Measurements from ENCODE around the gene ACOT13. TPM values are rescaled to one million over a fixed set of nuclear protein-coding genes. Genes with fewer than 3 reads are reported as not detected.
"Not testable (repeated sequence)": the region's sequence is repeated elsewhere in the genome, so short reads cannot be mapped to it uniquely, and the experiment has no call there.

ACOT13 gene
- total RNA-seq, 1 donor from 2014 or later, result 25.3 TPM

DNA sequence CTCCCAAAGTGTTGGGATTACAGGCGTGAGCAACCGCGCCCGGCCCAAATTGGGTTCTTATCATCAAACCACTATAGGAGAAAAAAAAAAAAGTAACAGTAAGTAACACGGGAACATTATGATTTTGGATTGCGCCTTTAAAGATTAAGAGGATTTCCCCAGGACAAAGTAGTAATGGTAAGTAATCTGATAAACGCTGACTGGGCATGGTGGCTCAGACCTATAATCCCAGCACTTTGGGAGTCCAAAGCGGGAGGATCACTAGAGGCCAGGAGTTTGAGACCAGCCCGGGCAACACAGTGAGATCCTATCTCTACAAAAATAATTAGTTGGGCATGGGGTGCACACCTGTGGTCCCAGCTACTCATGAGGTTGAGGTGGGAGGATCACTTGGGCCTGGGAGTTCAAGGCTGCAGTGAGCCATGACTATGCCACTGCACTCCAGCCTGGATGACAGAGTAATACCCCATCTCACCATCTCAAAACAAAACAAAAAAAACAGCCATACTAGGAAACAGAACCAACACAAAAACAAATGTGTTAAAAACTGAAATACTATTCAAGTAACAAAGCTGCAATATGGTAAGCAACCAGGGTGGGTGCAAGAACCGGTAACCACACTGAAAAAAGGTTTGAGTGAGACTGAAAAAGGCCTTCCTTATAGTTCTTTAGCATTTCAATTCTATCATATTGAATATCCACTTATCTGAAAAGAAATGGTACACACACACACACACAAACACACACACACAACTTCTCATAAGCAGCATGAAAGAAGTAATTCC lies 43.8 kb downstream of the ACOT13 start:
- no peaks in the 10 kb centered on the region for H3K27me3 Mint-ChIP-seq
- H3K4me3 Mint-ChIP-seq, result peak overlapping the region; percentile 7
- no peaks in the 10 kb centered on the region for H3K9me3 Mint-ChIP-seq
- H3K27ac Mint-ChIP-seq, result peak overlapping the region; percentile 75
- H3K36me3 Mint-ChIP-seq (ENCODE audit: low read depth), result peaks cover 83% of the 10 kb centered on the region
- intact Hi-C loops (cut with micrococcal nuclease), result no loop called here
- DNase-seq, result no peak
- H3K4me1 Mint-ChIP-seq, result peaks cover 48% of the 10 kb centered on the region

DNA sequence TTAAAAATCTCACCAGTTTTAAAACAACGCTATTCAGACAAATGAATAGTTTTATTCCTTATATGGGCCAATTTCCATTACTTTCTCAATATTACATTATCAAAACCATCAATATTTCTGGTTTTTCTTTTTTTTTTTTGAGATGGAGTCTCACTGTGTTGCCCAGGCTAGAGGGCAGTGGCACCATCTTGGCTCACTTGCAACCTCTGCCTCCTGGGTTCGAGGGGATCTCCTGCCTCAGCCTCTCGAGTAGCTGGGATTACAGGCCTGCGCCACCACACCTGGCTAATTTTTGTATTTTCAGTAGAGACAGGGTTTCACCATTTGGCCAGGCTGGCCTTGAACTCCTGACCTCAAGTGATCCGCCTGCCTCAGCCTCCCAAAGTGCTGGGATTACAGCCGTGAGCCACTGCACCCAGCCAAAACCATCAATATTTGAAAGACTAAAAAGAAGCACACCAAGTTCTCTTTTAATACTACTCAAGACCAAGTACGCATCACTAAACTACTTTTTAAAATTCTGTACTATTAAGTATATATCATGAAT lies 49.8 kb downstream of the ACOT13 start:
- DNase-seq; intact Hi-C loops (cut with micrococcal nuclease); H3K27ac Mint-ChIP-seq; H3K9me3 Mint-ChIP-seq; H3K27me3 Mint-ChIP-seq: not testable (repeated sequence)
- H3K4me3 Mint-ChIP-seq, result peak overlapping the region; percentile 99
- peaks cover 72% of the 10 kb centered on the region for H3K36me3 Mint-ChIP-seq (ENCODE audit: low read depth)
- H3K4me1 Mint-ChIP-seq, result peaks cover 61% of the 10 kb centered on the region

DNA sequence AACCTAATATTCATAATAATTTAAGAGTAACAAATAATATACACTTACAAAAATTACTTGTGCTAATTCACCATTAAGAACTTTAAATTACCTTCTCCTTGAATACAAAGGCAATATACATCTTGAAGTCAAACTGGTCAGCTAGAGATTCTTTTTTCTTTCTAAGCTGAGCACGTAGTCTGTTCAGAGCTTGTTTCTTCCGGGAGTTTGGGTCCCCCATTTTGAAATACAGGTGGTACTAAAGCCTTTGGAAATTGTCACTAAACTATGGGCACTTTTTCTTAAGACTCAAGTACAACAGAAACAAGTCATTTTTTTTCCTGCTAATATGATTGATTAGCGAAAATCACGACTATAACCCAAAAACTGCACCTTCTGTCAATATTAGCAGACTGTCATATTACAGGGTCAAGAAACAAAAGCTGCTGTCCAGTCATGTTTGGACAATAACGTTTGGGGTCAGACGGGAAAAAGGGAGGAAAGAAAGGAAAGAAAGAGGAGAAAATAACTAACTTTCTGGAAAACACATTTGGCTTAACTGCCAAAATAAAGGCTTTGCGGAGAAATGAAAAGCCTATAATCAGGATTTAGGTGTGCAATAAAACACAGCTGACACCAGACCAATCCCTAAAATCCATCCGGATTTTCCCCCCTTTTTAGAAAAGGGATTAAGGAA lies 51.7 kb downstream of the ACOT13 start:
- Mint-ChIP-seq H3K4me1 (peaks cover 52% of the 10 kb centered on the region), H3K9me3 (no peaks in the 10 kb centered on the region), H3K27me3 (no peaks in the 10 kb centered on the region), H3K4me3 (peak overlapping the region; percentile 99), H3K27ac (peak overlapping the region; percentile 100), H3K36me3 (ENCODE audit: low read depth) (peaks cover 56% of the 10 kb centered on the region)
- no peak for DNase-seq
- intact Hi-C loops (cut with micrococcal nuclease), result loop anchor here (1.0 kb wide), 1 partner anchor 420 kb away; no protein-coding TSS in a partner anchor

DNA sequence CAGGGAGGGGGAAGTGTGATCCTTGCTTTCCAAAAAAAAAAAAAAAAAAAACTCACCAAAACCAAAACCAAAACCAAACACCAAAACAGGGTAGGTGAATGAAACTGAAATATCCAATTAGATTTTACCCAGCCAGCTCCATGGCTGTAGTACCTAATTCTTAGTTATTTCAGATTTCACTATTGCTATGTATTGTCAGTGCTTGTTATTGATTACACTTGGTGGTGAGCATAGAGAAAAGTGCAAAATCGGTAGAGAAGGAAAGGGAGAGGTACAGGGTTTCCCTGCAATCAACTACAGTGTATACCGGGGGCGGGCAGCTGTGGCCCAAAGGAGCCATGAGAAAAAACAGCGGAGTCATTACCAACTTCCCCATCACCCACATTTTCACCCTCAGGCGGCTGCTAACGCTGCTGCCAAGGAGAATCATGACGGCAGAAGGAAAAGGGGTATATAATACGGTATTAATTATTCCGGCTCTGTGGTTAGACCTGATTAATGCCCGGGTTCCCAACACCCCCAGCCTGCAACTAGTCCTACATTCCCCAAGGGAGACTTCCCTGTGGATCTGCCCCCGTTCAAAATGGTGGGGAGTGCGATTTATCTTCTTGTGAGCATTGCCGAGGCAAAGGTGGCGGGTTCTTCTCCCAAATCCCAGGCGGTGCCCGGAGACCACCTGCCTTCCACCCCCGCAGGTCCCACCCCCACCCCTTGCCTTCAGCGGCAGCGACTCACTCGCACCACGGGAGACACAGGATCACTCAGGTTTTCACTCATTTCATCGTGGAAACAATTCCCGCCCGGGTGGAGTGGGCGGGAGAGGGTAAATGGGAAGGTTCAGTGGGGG lies 52.5 kb downstream of the ACOT13 start, which contains the start of gene C6orf62:
Gene C6orf62 (minus strand): TSS at position 30 of the 847 bp plus-strand sequence. CDS start 486 bp downstream, outside the sequence.
- intact Hi-C loops (cut with micrococcal nuclease), result loop anchor here (1.0 kb wide), 1 partner anchor 419 kb away; no protein-coding TSS in a partner anchor
- Mint-ChIP-seq H3K4me3 (peak within 1 kb of the TSS; percentile 99), H3K9me3 (no peaks in the 10 kb centered on the region), H3K36me3 (ENCODE audit: low read depth) (peaks cover 50% of the 10 kb centered on the region), H3K27ac (peak within 1 kb of the TSS; percentile 100), H3K27me3 (no peaks in the 10 kb centered on the region), H3K4me1 (peaks cover 46% of the 10 kb centered on the region)
- DNase-seq, result peak; percentile 86

DNA sequence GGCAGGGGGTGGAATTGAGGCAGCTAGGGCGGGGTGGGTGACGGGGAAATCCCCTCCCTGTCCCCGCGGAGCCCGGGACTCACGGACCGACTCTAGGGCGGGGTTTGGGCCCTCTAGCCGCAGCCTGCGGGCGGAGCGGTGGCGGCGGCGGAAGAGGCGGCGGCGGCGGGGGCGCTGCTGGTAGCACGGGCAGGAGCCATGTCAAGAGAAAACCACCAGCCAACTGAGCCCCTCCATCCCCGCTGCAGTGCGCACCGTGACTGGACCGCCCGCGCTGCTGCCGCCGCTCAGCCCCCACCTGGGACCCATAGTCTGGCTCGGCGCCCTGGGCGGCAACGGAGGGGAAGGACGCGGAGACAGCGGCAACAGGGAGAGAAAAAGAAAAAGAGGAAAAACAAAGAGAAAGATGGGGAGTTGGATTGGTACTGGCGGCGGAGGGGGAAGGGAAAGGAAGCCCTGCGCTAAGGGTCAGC lies 53.3 kb downstream of the ACOT13 start:
- peak overlapping the region; percentile 99 for H3K4me3 Mint-ChIP-seq
- H3K4me1 Mint-ChIP-seq, result peaks cover 38% of the 10 kb centered on the region
- intact Hi-C loops (cut with micrococcal nuclease), result loop anchor here (2.0 to 10.0 kb wide), 3 partner anchors 47 to 297 kb away; partner anchors contain the start of gene RIPOR2
- H3K9me3 Mint-ChIP-seq, result no peaks in the 10 kb centered on the region
- H3K27me3 Mint-ChIP-seq, result no peaks in the 10 kb centered on the region
- peak; percentile 95 for DNase-seq
- peaks cover 42% of the 10 kb centered on the region for H3K36me3 Mint-ChIP-seq (ENCODE audit: low read depth)
- peak overlapping the region; percentile 100 for H3K27ac Mint-ChIP-seq

DNA sequence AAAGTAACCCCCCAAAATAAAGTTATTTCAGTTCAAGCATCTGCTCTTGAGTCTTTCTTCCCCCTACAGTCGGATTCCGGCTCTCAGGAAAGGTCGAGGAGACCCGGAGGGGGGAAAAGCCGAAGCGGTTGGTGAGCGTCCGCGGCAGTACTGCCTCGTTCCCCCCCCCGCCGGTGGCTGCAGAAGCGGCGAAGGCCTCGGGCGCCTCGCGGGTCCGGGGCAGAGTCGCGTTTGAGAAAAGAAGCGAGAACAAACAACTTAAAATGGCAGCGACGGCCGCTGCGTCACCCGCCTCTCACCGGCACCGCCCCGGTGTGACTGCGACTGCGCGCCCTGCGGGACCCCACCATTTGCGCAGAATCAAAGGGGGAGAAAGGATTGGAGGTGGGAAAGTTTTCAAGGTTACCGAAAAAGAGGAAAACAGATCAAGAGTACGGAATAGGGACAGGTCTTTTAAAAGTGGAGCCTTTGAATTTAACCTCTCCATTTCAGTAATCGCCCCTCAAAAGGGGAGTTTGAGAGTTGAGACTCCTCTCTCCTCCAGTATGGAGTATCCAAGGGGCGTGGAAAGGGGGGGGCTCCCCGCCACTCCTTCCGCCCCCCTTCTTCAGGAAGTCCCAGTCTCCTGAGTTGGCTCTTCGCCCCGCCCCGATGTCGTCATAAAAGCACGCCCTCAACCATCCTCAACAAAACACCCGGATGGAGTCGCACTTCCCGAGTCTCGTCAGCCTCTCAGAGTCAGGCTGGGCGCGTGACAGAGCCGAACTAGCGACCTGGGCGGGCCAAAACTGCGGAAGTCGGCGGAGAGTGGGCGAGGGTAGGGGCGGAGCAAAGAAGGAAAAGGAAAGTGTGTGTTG lies 54.0 kb downstream of the ACOT13 start:
- Mint-ChIP-seq H3K27me3 (no peaks in the 10 kb centered on the region), H3K4me1 (peaks cover 33% of the 10 kb centered on the region), H3K9me3 (no peaks in the 10 kb centered on the region), H3K36me3 (ENCODE audit: low read depth) (peaks cover 35% of the 10 kb centered on the region), H3K27ac (peak overlapping the region; percentile 100), H3K4me3 (peak overlapping the region; percentile 99)
- peak; percentile 100 for DNase-seq
- intact Hi-C loops (cut with micrococcal nuclease), result loop anchor here (1.0 to 10.0 kb wide), 7 partner anchors 22 to 296 kb away; partner anchors contain the start of genes ALDH5A1, GMNN, RIPOR2 and TDP2

DNA sequence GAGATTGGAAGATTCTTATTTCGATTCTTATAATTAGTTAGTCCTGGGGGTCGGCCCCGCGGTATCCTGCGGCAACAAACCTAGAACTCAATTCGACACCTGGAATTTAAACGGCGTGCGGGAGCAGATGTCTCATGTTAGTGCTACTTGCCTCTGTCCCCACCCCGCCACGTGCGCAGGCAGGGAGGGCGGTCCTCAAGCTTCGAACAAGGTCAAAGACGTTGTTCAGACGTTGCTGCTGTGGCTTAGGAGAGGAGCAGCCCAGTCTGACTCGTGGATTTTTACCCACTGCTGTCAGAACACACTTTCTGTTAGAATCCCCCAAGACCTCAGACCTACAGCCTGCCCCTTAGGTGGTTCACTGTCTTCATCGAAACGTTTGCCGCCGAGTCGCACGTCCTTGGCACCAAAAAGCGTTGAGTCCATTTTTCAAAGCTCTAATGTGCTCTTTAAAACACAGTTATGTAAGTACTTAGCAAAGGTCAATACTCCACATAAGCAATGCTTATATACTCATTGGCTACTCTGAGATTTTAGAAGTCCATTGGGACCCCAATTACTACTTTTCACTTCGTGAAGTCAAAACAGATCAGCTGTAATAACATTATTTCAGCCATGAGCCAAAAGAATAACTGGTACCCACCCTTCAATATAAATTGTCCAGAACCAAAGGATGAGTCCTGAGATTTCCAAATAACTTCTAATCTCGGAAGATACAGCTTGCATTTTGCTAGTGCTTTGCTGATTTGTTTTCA lies 54.8 kb downstream of the ACOT13 start:
- Mint-ChIP-seq H3K27me3 (no peaks in the 10 kb centered on the region), H3K36me3 (ENCODE audit: low read depth) (peaks cover 28% of the 10 kb centered on the region), H3K9me3 (no peaks in the 10 kb centered on the region), H3K4me3 (peak overlapping the region; percentile 99), H3K4me1 (peaks cover 25% of the 10 kb centered on the region), H3K27ac (peak overlapping the region; percentile 100)
- intact Hi-C loops (cut with micrococcal nuclease), result loop anchor here (1.0 to 10.0 kb wide), 7 partner anchors 22 to 296 kb away; partner anchors contain the start of genes ALDH5A1, GMNN, RIPOR2 and TDP2
- no peak for DNase-seq

DNA sequence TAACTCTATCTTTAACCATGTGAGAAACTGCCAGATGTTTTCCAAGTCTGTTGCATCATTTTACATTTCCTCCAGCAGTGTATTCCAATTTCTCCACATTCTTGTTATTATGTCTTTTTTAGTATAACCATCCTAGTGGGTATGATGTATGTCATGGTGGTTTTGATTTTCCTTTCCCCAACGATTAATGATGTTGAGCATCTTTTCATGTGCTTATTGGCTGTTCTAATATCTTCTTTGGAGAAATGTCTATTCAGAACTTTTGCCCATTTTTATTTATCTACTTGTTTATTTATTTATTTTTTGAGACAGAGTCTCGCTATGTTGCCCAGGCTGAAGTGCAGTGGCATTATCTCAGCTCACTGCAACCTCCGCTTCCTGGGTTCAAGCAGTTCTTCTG lies 56.4 kb downstream of the ACOT13 start:
- no peak for DNase-seq
- Mint-ChIP-seq H3K4me3 (no peak overlapping the region), H3K27me3 (peaks cover under 1% of the 10 kb centered on the region), H3K9me3 (peaks cover 1% of the 10 kb centered on the region), H3K4me1 (peaks cover 13% of the 10 kb centered on the region), H3K27ac (peak overlapping the region; percentile 3), H3K36me3 (ENCODE audit: low read depth) (peaks cover 14% of the 10 kb centered on the region)
- intact Hi-C loops (cut with micrococcal nuclease), result loop anchor here (5.0 to 10.0 kb wide), 2 partner anchors 212 to 294 kb away; partner anchors contain the start of gene RIPOR2

DNA sequence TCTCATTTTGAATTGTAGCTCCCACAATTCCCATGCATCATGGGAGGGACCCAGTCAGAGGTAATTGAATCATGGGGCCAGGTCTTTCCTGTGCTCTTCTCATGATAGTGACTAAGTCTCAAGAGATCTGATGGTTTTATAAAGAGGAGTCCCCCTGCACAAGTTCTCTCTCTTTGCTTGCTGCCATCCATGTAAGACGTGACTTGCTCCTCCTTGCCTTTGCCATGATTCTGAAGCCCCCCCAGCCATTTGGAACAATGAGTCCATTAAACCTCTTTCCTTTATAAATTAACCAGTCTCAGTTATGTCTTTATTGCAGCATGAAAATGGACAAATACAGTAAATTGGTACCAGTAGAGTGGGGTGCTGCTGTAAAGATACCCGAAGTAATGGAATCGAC lies 63.8 kb downstream of the ACOT13 start:
- DNase-seq; H3K4me1 Mint-ChIP-seq; intact Hi-C loops (cut with micrococcal nuclease); H3K4me3 Mint-ChIP-seq; H3K27me3 Mint-ChIP-seq; H3K36me3 Mint-ChIP-seq (ENCODE audit: low read depth); H3K27ac Mint-ChIP-seq: not testable (repeated sequence)
- H3K9me3 Mint-ChIP-seq, result peaks cover 24% of the 10 kb centered on the region

DNA sequence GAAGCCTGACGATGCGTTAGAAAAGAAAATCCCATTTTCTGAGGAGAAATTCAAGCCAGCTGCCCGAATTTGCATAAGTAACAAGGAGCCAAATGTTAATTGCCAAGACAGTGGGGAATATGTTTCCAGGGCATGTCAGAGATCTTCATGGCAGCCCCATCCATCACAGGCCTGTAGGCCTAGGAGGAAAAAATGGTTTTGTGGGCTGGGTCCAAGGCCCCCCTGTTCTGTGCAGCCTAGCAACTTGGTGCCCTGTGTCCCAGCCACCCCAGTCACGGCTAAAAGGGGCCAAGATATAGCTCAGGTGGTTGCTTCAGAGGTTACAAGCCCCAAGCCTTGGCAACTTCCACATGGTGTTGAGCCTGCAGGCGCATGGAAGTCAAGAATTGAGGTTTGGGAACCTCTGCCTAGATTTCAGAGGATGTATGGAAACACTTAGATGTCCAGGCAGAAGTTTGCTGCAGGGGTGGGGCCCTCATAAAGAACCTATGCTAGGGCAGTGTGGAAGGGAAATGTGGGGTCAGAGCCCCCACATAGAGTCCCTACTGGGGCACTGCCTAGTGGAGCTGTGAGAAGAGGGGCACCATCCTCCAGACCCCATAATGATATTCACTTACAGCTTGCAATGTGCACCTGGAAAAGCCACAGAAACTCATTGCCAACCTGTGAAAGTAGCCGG lies 64.7 kb downstream of the ACOT13 start:
- Mint-ChIP-seq H3K9me3 (peaks cover 24% of the 10 kb centered on the region), H3K4me1 (peaks cover 11% of the 10 kb centered on the region)
- H3K27me3 Mint-ChIP-seq; DNase-seq; H3K4me3 Mint-ChIP-seq; H3K27ac Mint-ChIP-seq; intact Hi-C loops (cut with micrococcal nuclease); H3K36me3 Mint-ChIP-seq (ENCODE audit: low read depth): not testable (repeated sequence)

DNA sequence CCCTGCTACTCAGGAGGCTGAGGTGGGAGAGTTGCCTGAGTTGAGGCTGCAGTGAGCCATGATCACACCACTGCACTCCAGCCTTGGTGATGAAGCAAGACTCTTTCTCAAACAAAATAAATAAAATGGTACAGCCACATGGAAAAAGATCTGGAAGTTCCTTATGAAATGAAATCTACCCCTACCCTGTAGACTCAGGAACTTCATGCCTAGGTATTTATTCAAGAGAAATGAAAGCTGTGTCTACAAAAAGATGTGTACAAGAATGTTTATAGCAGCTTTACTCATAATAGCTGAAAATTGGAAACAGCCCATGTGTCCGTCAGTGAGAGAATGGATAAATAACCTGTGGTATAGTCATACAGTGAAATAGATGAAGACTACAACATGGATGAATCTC lies 67.3 kb downstream of the ACOT13 start:
- H3K27me3 Mint-ChIP-seq, result peaks cover 6% of the 10 kb centered on the region
- no peak overlapping the region for H3K4me3 Mint-ChIP-seq
- H3K27ac Mint-ChIP-seq, result no peak overlapping the region
- no peak for DNase-seq
- peaks cover 19% of the 10 kb centered on the region for H3K9me3 Mint-ChIP-seq
- peaks cover 7% of the 10 kb centered on the region for H3K36me3 Mint-ChIP-seq (ENCODE audit: low read depth)
- intact Hi-C loops (cut with micrococcal nuclease), result no loop called here
- peaks cover 8% of the 10 kb centered on the region for H3K4me1 Mint-ChIP-seq
